Activated T-helper 2 cell treated with anti-CD3 and anti-CD28 coated beads, Interferon-gamma antibody, Interleukin-2, Interleukin-4, amounts not matched to agents 10 μg/mL and 5 μg/mL and 100 μg/mL, durations not matched to agents 14 hours and 24 hours and 36 hours (primary cell): ENCODE data around the gene SKIDA1. TPM values are rescaled to one million over a fixed set of nuclear protein-coding genes. Genes with fewer than 3 reads are reported as not detected.
A peak's percentile ranks its signal among the peaks of the same experiment; 100 is the strongest.

ENCODE experiments used
- DNase-seq: peaks from one replicate; pipeline ENCODE4 v3.0.0; 2021; ENCODE audit warnings: low spot score
- H3K27ac Mint-ChIP-seq: one replicate; pipeline ENCODE4 v1.8.0; 2021; ENCODE audit warnings: mixed read lengths
- H3K27me3 Mint-ChIP-seq: one replicate; pipeline ENCODE4 v1.8.0; 2021; ENCODE audit warnings: low read depth, mixed read lengths
- H3K36me3 Mint-ChIP-seq: one replicate; pipeline ENCODE4 v1.8.0; 2021; ENCODE audit warnings: low read depth, mixed read lengths
- H3K4me1 Mint-ChIP-seq: one replicate; pipeline ENCODE4 v1.8.0; 2021; ENCODE audit warnings: low read depth, mixed read lengths
- H3K4me3 Mint-ChIP-seq: one replicate; pipeline ENCODE4 v1.8.0; 2021; ENCODE audit warnings: low read depth, mild to moderate bottlenecking, moderate library complexity, mixed read lengths
- H3K9me3 Mint-ChIP-seq: one replicate; pipeline ENCODE4 v1.8.0; 2021; ENCODE audit warnings: mixed read lengths
- intact Hi-C: fragments of 100-400 bp; cut with micrococcal nuclease; formaldehyde crosslinking; loops from one replicate; pipeline ENCODE4 v1.15.1; 2023
- total RNA-seq: library from RNA; stranded (reverse); gene quantifications from 2 replicates; pipeline ENCODE4 v1.2.3, GENCODE V29; 2022

SKIDA1 gene
- total RNA-seq, 1 donor from 2014 or later: 0.11 TPM

- Mint-ChIP-seq H3K27me3 (peaks cover 77% of the 10 kb centered on the region), H3K9me3 (no peaks in the 10 kb centered on the region), H3K27ac (no peak overlapping the region), H3K4me3 (no peak overlapping the region), H3K4me1 (peaks cover 6% of the 10 kb centered on the region), H3K36me3 (no peaks in the 10 kb centered on the region)
- DNase-seq: no peak
- intact Hi-C loops: no loop called here
These were observed 24.4 kb downstream of the SKIDA1 start for GRCh38 chr10:21501091-21501490.

- peaks cover 72% of the 10 kb centered on the region for H3K27me3 Mint-ChIP-seq
- H3K27ac Mint-ChIP-seq: no peak overlapping the region
- DNase-seq: no peak
- no peaks in the 10 kb centered on the region for H3K36me3 Mint-ChIP-seq
- H3K9me3 Mint-ChIP-seq: no peaks in the 10 kb centered on the region
- H3K4me1 Mint-ChIP-seq: peaks cover 7% of the 10 kb centered on the region
- intact Hi-C loops: no loop called here
- no peak overlapping the region for H3K4me3 Mint-ChIP-seq
These were observed 24.9 kb downstream of the SKIDA1 start for GRCh38 chr10:21500578-21500910.

- Mint-ChIP-seq H3K27me3 (peaks cover 76% of the 10 kb centered on the region), H3K27ac (no peak overlapping the region), H3K4me1 (peaks cover 12% of the 10 kb centered on the region), H3K9me3 (no peaks in the 10 kb centered on the region), H3K36me3 (no peaks in the 10 kb centered on the region), H3K4me3 (no peak overlapping the region)
- intact Hi-C loops: loop anchor here (5.0 to 10.0 kb wide), 6 partner anchors 32 to 1695 kb away; partner anchors contain the start of genes MLLT10 and PTF1A
- no peak for DNase-seq
These were observed 25.5 kb downstream of the SKIDA1 start for GRCh38 chr10:21499701-21500577.

GRCh38 chr10:21498986-21499385 is 26.5 kb downstream of the SKIDA1 start:
- H3K27me3 Mint-ChIP-seq: peaks cover 75% of the 10 kb centered on the region
- H3K27ac Mint-ChIP-seq: no peak overlapping the region
- intact Hi-C loops: loop anchor here (5.0 to 10.0 kb wide), 6 partner anchors 33 to 1696 kb away; partner anchors contain the start of genes MLLT10 and PTF1A
- H3K36me3 Mint-ChIP-seq: no peaks in the 10 kb centered on the region
- DNase-seq: no peak
- H3K4me3 Mint-ChIP-seq: no peak overlapping the region
- no peaks in the 10 kb centered on the region for H3K9me3 Mint-ChIP-seq
- peaks cover 15% of the 10 kb centered on the region for H3K4me1 Mint-ChIP-seq

GRCh38 chr10:21498377-21498776 is 27.1 kb downstream of the SKIDA1 start:
- Mint-ChIP-seq H3K4me3 (peak overlapping the region; percentile 57), H3K27ac (no peak overlapping the region), H3K4me1 (peaks cover 17% of the 10 kb centered on the region), H3K36me3 (no peaks in the 10 kb centered on the region), H3K9me3 (no peaks in the 10 kb centered on the region), H3K27me3 (peaks cover 74% of the 10 kb centered on the region)
- intact Hi-C loops: loop anchor here (5.0 to 10.0 kb wide), 6 partner anchors 34 to 1696 kb away; partner anchors contain the start of genes MLLT10 and PTF1A
- DNase-seq: no peak

- peaks cover 74% of the 10 kb centered on the region for H3K27me3 Mint-ChIP-seq
- H3K4me1 Mint-ChIP-seq: peaks cover 17% of the 10 kb centered on the region
- H3K27ac Mint-ChIP-seq: no peak overlapping the region
- no peak for DNase-seq
- intact Hi-C loops: loop anchor here (5.0 to 10.0 kb wide), 6 partner anchors 35 to 1698 kb away; partner anchors contain the start of genes MLLT10 and PTF1A
- no peaks in the 10 kb centered on the region for H3K9me3 Mint-ChIP-seq
- H3K36me3 Mint-ChIP-seq: no peaks in the 10 kb centered on the region
- peak overlapping the region; percentile 57 for H3K4me3 Mint-ChIP-seq
These were observed 28.2 kb downstream of the SKIDA1 start for GRCh38 chr10:21497177-21497807.

GRCh38 chr10:21496343-21497176 is 28.9 kb downstream of the SKIDA1 start:
- Mint-ChIP-seq H3K27me3 (peaks cover 70% of the 10 kb centered on the region), H3K36me3 (no peaks in the 10 kb centered on the region), H3K4me3 (peak overlapping the region; percentile 76), H3K9me3 (no peaks in the 10 kb centered on the region), H3K27ac (no peak overlapping the region), H3K4me1 (peaks cover 17% of the 10 kb centered on the region)
- intact Hi-C loops: loop anchor here (1.0 to 10.0 kb wide), 7 partner anchors 21 to 1698 kb away; partner anchors contain the start of genes MLLT10 and PTF1A
- DNase-seq: peak; percentile 43

- intact Hi-C loops: loop anchor here (1.0 to 10.0 kb wide), 9 partner anchors 21 to 1699 kb away; partner anchors contain the start of genes MLLT10 and PTF1A
- Mint-ChIP-seq H3K4me3 (peak overlapping the region; percentile 84), H3K9me3 (no peaks in the 10 kb centered on the region), H3K4me1 (peaks cover 17% of the 10 kb centered on the region), H3K36me3 (no peaks in the 10 kb centered on the region), H3K27me3 (peaks cover 68% of the 10 kb centered on the region), H3K27ac (no peak overlapping the region)
- peak; percentile 82 for DNase-seq
These were observed 29.6 kb downstream of the SKIDA1 start for GRCh38 chr10:21495752-21496342.

- H3K36me3 Mint-ChIP-seq: no peaks in the 10 kb centered on the region
- H3K27me3 Mint-ChIP-seq: peaks cover 72% of the 10 kb centered on the region
- no peaks in the 10 kb centered on the region for H3K9me3 Mint-ChIP-seq
- peaks cover 17% of the 10 kb centered on the region for H3K4me1 Mint-ChIP-seq
- no peak overlapping the region for H3K27ac Mint-ChIP-seq
- intact Hi-C loops: loop anchor here (1.0 to 10.0 kb wide), 8 partner anchors 37 to 1700 kb away; partner anchors contain the start of genes MLLT10 and PTF1A
- no peak for DNase-seq
- H3K4me3 Mint-ChIP-seq: peak overlapping the region; percentile 84
These were observed 30.3 kb downstream of the SKIDA1 start for GRCh38 chr10:21495002-21495751.

GRCh38 chr10:21494191-21495001 is 31.1 kb downstream of the SKIDA1 start:
- H3K4me1 Mint-ChIP-seq: peaks cover 17% of the 10 kb centered on the region
- no peak for DNase-seq

GRCh38 chr10:21493784-21494183 is 31.7 kb downstream of the SKIDA1 start:
- Mint-ChIP-seq H3K27ac (no peak overlapping the region), H3K9me3 (no peaks in the 10 kb centered on the region), H3K27me3 (peaks cover 65% of the 10 kb centered on the region), H3K4me1 (peaks cover 17% of the 10 kb centered on the region), H3K36me3 (no peaks in the 10 kb centered on the region), H3K4me3 (peak overlapping the region; percentile 70)
- intact Hi-C loops: loop anchor here (10.0 kb wide), 4 partner anchors 219 to 1701 kb away; partner anchors contain the start of gene PTF1A
- DNase-seq: no peak

More at GRCh38 chr10:21494191-21495001, 31.1 kb downstream of the SKIDA1 start:
- no peaks in the 10 kb centered on the region for H3K36me3 Mint-ChIP-seq
- no peak overlapping the region for H3K27ac Mint-ChIP-seq
- intact Hi-C loops: loop anchor here (1.0 to 10.0 kb wide), 8 partner anchors 38 to 1700 kb away; partner anchors contain the start of genes MLLT10 and PTF1A
- peak overlapping the region; percentile 84 for H3K4me3 Mint-ChIP-seq
- H3K9me3 Mint-ChIP-seq: no peaks in the 10 kb centered on the region
- peaks cover 67% of the 10 kb centered on the region for H3K27me3 Mint-ChIP-seq
